PC-3 (cell line): ENCODE data around the gene ANO4. TPM values are rescaled to one million over a fixed set of nuclear protein-coding genes. Genes with fewer than 3 reads are reported as not detected.

ENCODE experiments used
- ATAC-seq: fragments of 200-7000 bp; cut with Tn5 transposase; 2 replicates; pipeline ENCODE4 v1.9.1; 2020; ENCODE audit warnings: mild to moderate bottlenecking, moderate library complexity
- BruUV-seq: library from RNA; stranded (reverse); fragments of 400-500 nt; replicated peaks from 2 replicates; lab custom pipeline; 2021; lab: Mats Ljungman, UMichigan
- CTCF ChIA-PET: fragments of 300-600 bp; sonication (Branson Sonifier 250); formaldehyde crosslinking; loops from one replicate; lab custom pipeline; 2022; ENCODE audit warnings: antibody characterized with exemption; lab: Charles Lee
- POLR2A ChIA-PET: fragments of 300-600 bp; sonication (Branson Sonifier 250); formaldehyde crosslinking; loops from one replicate; lab custom pipeline; 2022; ENCODE audit warnings: antibody characterized with exemption; ENCODE audit not compliant: unreplicated experiment; lab: Charles Lee
- DNase-seq: peaks from one replicate; pipeline ENCODE4 v3.0.0-alpha.2; 2015
- H2AFZ ChIP-seq: fragments of 300-600 bp; sonication (generic); 2 replicates; pipeline ENCODE4 v1.6.0; 2016; ENCODE audit warnings: antibody characterized with exemption, low read length
- H3F3A ChIP-seq: fragments of 300-600 bp; sonication (generic); one replicate; pipeline ENCODE4 v1.6.0; 2017; ENCODE audit warnings: antibody characterized with exemption, low read length, control low read depth, mild to moderate bottlenecking; ENCODE audit not compliant: unreplicated experiment
- H3K27ac ChIP-seq: fragments of 300-600 bp; sonication (generic); 2 replicates; pipeline ENCODE4 v1.5.1; 2016; ENCODE audit warnings: mild to moderate bottlenecking, low read length
- H3K27me3 ChIP-seq: fragments of 300-600 bp; sonication (generic); 2 replicates; pipeline ENCODE4 v1.6.1; 2016; ENCODE audit warnings: low read length, mixed read lengths
- H3K36me3 ChIP-seq: fragments of 300-600 bp; sonication (generic); 2 replicates; pipeline ENCODE4 v1.6.1; 2016; ENCODE audit warnings: low read depth, mixed run types, low read length, mixed read lengths
- H3K4me1 ChIP-seq: fragments of 300-600 bp; sonication (generic); 2 replicates; pipeline ENCODE4 v1.5.1; 2016; ENCODE audit warnings: low read length; ENCODE audit not compliant: insufficient read depth
- H3K4me2 ChIP-seq: fragments of 300-600 bp; sonication (generic); 2 replicates; pipeline ENCODE4 v1.6.0; 2016; ENCODE audit warnings: low read length
- H3K4me3 ChIP-seq: fragments of 300-600 bp; sonication (generic); 2 replicates; pipeline ENCODE4 v1.5.1; 2016; ENCODE audit warnings: mild to moderate bottlenecking, low read length, mixed read lengths
- H3K79me2 ChIP-seq: fragments of 300-600 bp; sonication (generic); 2 replicates; pipeline ENCODE4 v1.6.1; 2017; ENCODE audit warnings: low read length, mixed read lengths
- H3K9ac ChIP-seq: fragments of 300-600 bp; sonication (generic); 2 replicates; pipeline ENCODE4 v1.6.0; 2016; ENCODE audit warnings: mild to moderate bottlenecking, low read length
- H3K9me2 ChIP-seq: fragments of 300-600 bp; sonication (generic); replicated peaks from 2 replicates; pipeline ENCODE4 v1.6.1; 2016; ENCODE audit warnings: mixed run types, low read length, mixed read lengths
- H3K9me3 ChIP-seq: fragments of 300-600 bp; sonication (generic); 2 replicates; pipeline ENCODE4 v1.6.1; 2016; ENCODE audit warnings: low read length, mixed read lengths
- H4K20me1 ChIP-seq: fragments of 300-600 bp; sonication (generic); 2 replicates; pipeline ENCODE4 v1.6.1; 2016; ENCODE audit warnings: low read length, mixed read lengths
- EZH2 ChIP-seq: fragments of 300-600 bp; sonication (generic); IDR thresholded peaks from one replicate; pipeline ENCODE4 v1.6.1; 2017; ENCODE audit warnings: antibody characterized with exemption, mild to moderate bottlenecking, low read length; ENCODE audit not compliant: unreplicated experiment
- EZH2phosphoT487 ChIP-seq: fragments of 300-600 bp; sonication (generic); IDR thresholded peaks from 2 replicates; pipeline ENCODE4 v1.6.1; 2018; ENCODE audit warnings: mild to moderate bottlenecking, antibody characterized with exemption, low read length, borderline replicate concordance
- intact Hi-C: fragments of 100-400 bp; cut with micrococcal nuclease; formaldehyde crosslinking; loops from 2 replicates; pipeline ENCODE4 v1.9.0; 2023
- total RNA-seq: library from RNA; depleted of rRNA; stranded (reverse); fragments of >200 nt; gene quantifications from 2 replicates; pipeline ENCODE4 v1.2.3, GENCODE V29; 2014
- TF ChIP-seq, protein P1 (sequence below): fragments of 300-600 bp; sonication (generic); conservative IDR thresholded peaks from 2 replicates; pipeline ENCODE4 v1.5.1; 2017; ENCODE audit warnings: antibody characterized with exemption, low read depth, mild to moderate bottlenecking, low read length

ANO4 gene
- total RNA-seq, 1 experiment from 2014 or later: not detected

DNA sequence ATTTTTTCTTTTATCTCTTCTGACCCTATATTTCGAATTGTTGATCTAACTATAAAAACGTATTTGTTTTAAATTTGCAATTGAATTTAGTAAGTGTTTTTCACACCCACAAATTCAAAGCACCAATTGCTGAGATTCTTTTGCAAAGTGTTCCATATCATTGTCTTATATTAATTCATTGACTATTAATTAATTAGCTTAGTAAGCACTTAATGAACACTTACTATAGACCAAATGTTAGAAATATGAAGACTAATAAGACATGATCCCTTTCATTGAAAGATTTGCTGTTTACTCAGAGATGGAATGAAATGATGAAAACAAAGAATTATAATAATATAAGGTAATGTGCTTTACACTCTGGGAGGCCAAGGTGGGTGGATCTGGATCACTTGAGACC lies 14.2 kb downstream of the ANO4 start:
- no peak overlapping the region for H2AFZ ChIP-seq
- no peak for ATAC-seq

DNA sequence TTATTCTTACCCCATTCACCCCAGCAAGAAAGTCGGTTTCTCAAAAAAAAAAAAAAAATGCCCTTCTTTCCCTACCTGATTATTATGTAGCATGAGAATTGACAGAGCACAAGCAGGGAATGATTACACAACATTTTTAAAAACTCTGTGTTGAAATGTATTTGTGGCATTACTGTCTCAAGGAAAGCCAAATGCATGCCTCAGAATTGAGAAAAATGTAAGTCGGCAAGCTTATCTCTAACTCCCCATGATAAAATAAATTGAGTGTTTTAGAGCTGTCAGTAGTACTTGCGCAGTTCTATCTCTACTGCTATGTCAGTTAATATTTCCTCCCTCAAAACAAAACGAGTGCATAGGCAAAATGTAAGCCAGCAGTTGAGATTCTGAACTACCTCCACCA lies 25.7 kb downstream of the ANO4 start:
- H3K9me3 ChIP-seq: no peaks in the 10 kb centered on the region
- intact Hi-C loops: no loop called here
- no peak overlapping the region for H3K9ac ChIP-seq
- no peak overlapping the region for H3K4me2 ChIP-seq
- no peaks in the 10 kb centered on the region for H3K79me2 ChIP-seq
- BruUV-seq: no TSS peak
- no peak for DNase-seq
- H3K27ac ChIP-seq: no peak overlapping the region
- peaks cover 21% of the 10 kb centered on the region; the same call in 1 of the 2 replicates for H3K27me3 ChIP-seq
- H3K9me2 ChIP-seq: no peaks in the 10 kb centered on the region
- no peak for ATAC-seq
- no peaks in the 10 kb centered on the region for H3K36me3 ChIP-seq
- no peaks in the 10 kb centered on the region for H3F3A ChIP-seq
- no peak for TF ChIP-seq EZH2
- TF ChIP-seq, protein P1, sequence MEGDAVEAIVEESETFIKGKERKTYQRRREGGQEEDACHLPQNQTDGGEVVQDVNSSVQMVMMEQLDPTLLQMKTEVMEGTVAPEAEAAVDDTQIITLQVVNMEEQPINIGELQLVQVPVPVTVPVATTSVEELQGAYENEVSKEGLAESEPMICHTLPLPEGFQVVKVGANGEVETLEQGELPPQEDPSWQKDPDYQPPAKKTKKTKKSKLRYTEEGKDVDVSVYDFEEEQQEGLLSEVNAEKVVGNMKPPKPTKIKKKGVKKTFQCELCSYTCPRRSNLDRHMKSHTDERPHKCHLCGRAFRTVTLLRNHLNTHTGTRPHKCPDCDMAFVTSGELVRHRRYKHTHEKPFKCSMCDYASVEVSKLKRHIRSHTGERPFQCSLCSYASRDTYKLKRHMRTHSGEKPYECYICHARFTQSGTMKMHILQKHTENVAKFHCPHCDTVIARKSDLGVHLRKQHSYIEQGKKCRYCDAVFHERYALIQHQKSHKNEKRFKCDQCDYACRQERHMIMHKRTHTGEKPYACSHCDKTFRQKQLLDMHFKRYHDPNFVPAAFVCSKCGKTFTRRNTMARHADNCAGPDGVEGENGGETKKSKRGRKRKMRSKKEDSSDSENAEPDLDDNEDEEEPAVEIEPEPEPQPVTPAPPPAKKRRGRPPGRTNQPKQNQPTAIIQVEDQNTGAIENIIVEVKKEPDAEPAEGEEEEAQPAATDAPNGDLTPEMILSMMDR: no peak
- TF ChIP-seq EZH2phosphoT487: no peak
- ChIA-PET POLR2A (no interaction called here), CTCF (no interaction called here)
- no peak overlapping the region for H3K4me3 ChIP-seq
- no peak overlapping the region for H2AFZ ChIP-seq
- no peaks in the 10 kb centered on the region for H3K4me1 ChIP-seq
- H4K20me1 ChIP-seq: no peaks in the 10 kb centered on the region

More for the DNA sequence above, 14.2 kb downstream of the ANO4 start:
- Histone ChIP-seq H3K4me1 (no peaks in the 10 kb centered on the region), H3K36me3 (no peaks in the 10 kb centered on the region), H3K79me2 (no peaks in the 10 kb centered on the region), H3K9ac (no peak overlapping the region), H3K4me3 (no peak overlapping the region), H3K9me3 (no peaks in the 10 kb centered on the region), H3K27ac (no peak overlapping the region), H3K4me2 (no peak overlapping the region), H3F3A (no peaks in the 10 kb centered on the region), H3K27me3 (no peaks in the 10 kb centered on the region), H4K20me1 (no peaks in the 10 kb centered on the region), H3K9me2 (no peaks in the 10 kb centered on the region)
- intact Hi-C loops: no loop called here
- DNase-seq: no peak
- POLR2A ChIA-PET: no interaction called here
- no TSS peak for BruUV-seq
- CTCF ChIA-PET: no interaction called here
- TF ChIP-seq, protein P1: no peak
- TF ChIP-seq EZH2phosphoT487: no peak
- TF ChIP-seq EZH2: no peak

DNA sequence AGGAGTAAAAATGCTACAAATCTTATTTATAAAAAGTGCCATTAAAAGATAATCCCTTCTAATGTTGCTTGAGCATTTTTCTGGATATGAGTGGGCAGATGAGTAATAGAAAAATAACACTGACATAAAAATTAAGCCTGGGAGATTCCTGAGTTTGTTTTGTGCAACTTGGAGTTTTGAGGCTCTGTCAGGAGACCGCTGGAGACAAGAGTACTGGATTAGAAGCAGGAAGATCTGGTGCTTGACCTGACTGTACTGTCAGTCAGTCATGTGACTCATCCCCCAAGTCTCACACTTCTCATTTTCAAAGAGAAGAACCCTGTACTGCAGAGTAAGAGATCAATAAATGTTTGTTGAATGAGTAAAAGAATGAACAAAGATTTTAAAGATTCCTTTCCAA lies 29.4 kb downstream of the ANO4 start:
- H3K4me3 ChIP-seq: no peak overlapping the region
- H3K4me2 ChIP-seq: no peak overlapping the region
- H3K9me2 ChIP-seq: no peaks in the 10 kb centered on the region
- H3K27ac ChIP-seq: no peak overlapping the region
- DNase-seq (peak; percentile 7), ATAC-seq (no peak)
- no peak overlapping the region for H2AFZ ChIP-seq
- ChIA-PET CTCF (no interaction called here), POLR2A (no interaction called here)
- no peak for TF ChIP-seq EZH2phosphoT487
- no peak for TF ChIP-seq EZH2
- TF ChIP-seq, protein P1: no peak
- intact Hi-C loops: no loop called here
- no peaks in the 10 kb centered on the region for H3K36me3 ChIP-seq
- no peaks in the 10 kb centered on the region for H3K79me2 ChIP-seq
- no peak overlapping the region for H3K9ac ChIP-seq
- no peaks in the 10 kb centered on the region for H3K9me3 ChIP-seq
- H3K4me1 ChIP-seq: no peaks in the 10 kb centered on the region
- H3K27me3 ChIP-seq: peaks cover 21% of the 10 kb centered on the region; the same call in 1 of the 2 replicates
- BruUV-seq: no TSS peak
- no peaks in the 10 kb centered on the region for H3F3A ChIP-seq
- H4K20me1 ChIP-seq: no peaks in the 10 kb centered on the region
